ENCODE measurements around the gene ADAMTSL5. TPM values are rescaled to one million over a fixed set of nuclear protein-coding genes. Genes with fewer than 3 reads are reported as not detected.
"Not testable (repeated sequence)": the region's sequence is repeated elsewhere in the genome, so short reads cannot be mapped to it uniquely, and the experiment has no call there.

ADAMTSL5 gene
- total RNA-seq, 2 experiments from 2014 or later = 0.34 TPM; not detected in 1

DNA sequence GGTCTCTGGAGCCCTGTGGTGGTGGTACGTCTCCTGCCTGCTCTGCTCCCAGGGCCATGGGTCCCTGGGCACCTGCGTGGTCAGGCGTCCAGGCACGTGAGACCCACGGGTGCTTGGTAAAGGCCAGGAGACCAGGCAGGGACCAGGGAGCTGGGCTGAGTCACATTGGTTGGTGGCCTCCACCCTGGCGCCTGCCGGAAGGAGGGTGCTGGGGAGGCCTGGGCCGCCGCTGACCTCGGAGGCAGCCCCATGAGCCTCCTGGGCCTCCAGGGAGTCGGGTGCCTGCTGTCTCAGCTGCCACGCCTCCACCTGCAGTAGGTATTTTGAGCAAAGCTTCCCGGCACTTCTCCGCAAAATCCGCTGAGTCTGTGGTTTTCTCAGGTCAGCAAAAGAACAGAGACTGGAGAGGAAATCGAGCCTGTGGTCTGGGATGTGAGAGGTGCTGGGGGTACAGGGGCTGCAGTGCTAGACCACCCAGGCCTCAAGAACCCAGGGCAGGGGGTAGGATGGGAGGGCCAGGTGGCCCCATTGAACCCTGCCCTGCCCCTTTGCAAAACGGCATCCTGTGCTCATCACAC lies 7.5 kb upstream of the ADAMTSL5 start:
- ChIA-PET POLR2A (no interaction called here), CTCF (ENCODE audit: unreplicated experiment) (no interaction called here)
- BruUV-seq (replicated peaks) = no TSS peak
- H3K4me2 ChIP-seq (ENCODE audit: low read length) = no peak overlapping the region
- TF ChIP-seq EZH2phosphoT487 (IDR thresholded peaks at IDR 0.05; ENCODE audit: borderline replicate concordance, low read depth, low read length) (no peak), CTCF (conservative IDR thresholded peaks at IDR 0.05; ENCODE audit: low read length) (no peak)
- H2AFZ ChIP-seq (ENCODE audit: low read length) = no peak overlapping the region
- no peak for DNase-seq (ENCODE audit: low spot score)
- H3K4me3 ChIP-seq (ENCODE audit: low read depth, low read length, poor library complexity, severe bottlenecking) = no peak overlapping the region
- no peaks in the 10 kb centered on the region for H3K9me2 ChIP-seq (ENCODE audit: insufficient read depth, low read length)
- intact Hi-C loops (cut with micrococcal nuclease; ENCODE audit: unreplicated experiment) = no loop called here
- H4K20me1 ChIP-seq (ENCODE audit: insufficient read depth, low read length) = no peaks in the 10 kb centered on the region
- H3K27ac ChIP-seq (ENCODE audit: low read depth, low read length, poor library complexity, severe bottlenecking) = no peak overlapping the region
- no peaks in the 10 kb centered on the region for H3K79me2 ChIP-seq (ENCODE audit: insufficient read depth, low read depth, low read length)
- no peaks in the 10 kb centered on the region for H3K9me3 ChIP-seq (ENCODE audit: low read length)
- H3K4me1 ChIP-seq (ENCODE audit: insufficient read depth, low read length, poor library complexity, severe bottlenecking) = no peaks in the 10 kb centered on the region
- H3K36me3 ChIP-seq (ENCODE audit: insufficient read depth, low read length) = no peaks in the 10 kb centered on the region

- CTCF ChIA-PET (ENCODE audit: unreplicated experiment); H3K4me3 ChIP-seq (ENCODE audit: low read depth, low read length, poor library complexity, severe bottlenecking); H3K79me2 ChIP-seq (ENCODE audit: insufficient read depth, low read depth, low read length); H3K4me1 ChIP-seq (ENCODE audit: insufficient read depth, low read length, poor library complexity, severe bottlenecking); H3K9me2 ChIP-seq (ENCODE audit: insufficient read depth, low read length); H3K36me3 ChIP-seq (ENCODE audit: insufficient read depth, low read length); POLR2A ChIA-PET; H4K20me1 ChIP-seq (ENCODE audit: insufficient read depth, low read length); DNase-seq (ENCODE audit: low spot score); H3K4me2 ChIP-seq (ENCODE audit: low read length); H3K9me3 ChIP-seq (ENCODE audit: low read length); BruUV-seq (replicated peaks); H3K27ac ChIP-seq (ENCODE audit: low read depth, low read length, poor library complexity, severe bottlenecking); intact Hi-C loops (cut with micrococcal nuclease; ENCODE audit: unreplicated experiment); H2AFZ ChIP-seq (ENCODE audit: low read length): not testable (repeated sequence)
Measured at GRCh38 chr19:1519802-1520201, 7.0 kb upstream of the ADAMTSL5 start.

DNA sequence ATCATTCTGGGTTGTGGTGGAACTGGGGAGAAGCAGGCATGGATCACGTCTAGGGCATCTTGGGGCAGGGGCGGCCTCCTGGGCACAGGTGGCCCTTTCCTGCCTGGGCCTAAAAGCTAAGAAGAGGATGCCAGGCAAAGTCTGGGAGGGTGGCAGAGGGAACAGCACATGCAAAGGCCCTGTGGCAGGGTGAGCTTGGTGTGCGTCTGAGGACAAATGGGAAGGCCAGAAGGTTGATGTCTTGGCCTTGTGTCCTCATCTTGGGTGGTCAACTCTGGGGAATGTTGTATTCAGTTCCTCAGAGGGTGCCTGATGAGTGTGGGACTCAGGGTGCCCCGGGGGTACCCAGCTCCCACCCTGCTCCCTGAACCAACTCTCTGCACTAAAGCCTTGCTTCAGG lies 5.7 kb upstream of the ADAMTSL5 start:
- intact Hi-C loops (cut with micrococcal nuclease; ENCODE audit: unreplicated experiment) = no loop called here
- no peak overlapping the region for H3K4me2 ChIP-seq (ENCODE audit: low read length)
- no peaks in the 10 kb centered on the region for H3K9me3 ChIP-seq (ENCODE audit: low read length)
- BruUV-seq (replicated peaks) = no TSS peak
- ChIA-PET POLR2A (no interaction called here), CTCF (ENCODE audit: unreplicated experiment) (no interaction called here)
- DNase-seq (ENCODE audit: low spot score) = no peak
- H2AFZ ChIP-seq (ENCODE audit: low read length) = no peak overlapping the region
- no peaks in the 10 kb centered on the region for H3K4me1 ChIP-seq (ENCODE audit: insufficient read depth, low read length, poor library complexity, severe bottlenecking)
- H3K9me2 ChIP-seq (ENCODE audit: insufficient read depth, low read length) = no peaks in the 10 kb centered on the region
- H3K4me3 ChIP-seq (ENCODE audit: low read depth, low read length, poor library complexity, severe bottlenecking) = no peak overlapping the region
- H3K79me2 ChIP-seq (ENCODE audit: insufficient read depth, low read depth, low read length) = no peaks in the 10 kb centered on the region
- TF ChIP-seq CTCF (conservative IDR thresholded peaks at IDR 0.05; ENCODE audit: low read length) = no peak
- TF ChIP-seq EZH2phosphoT487 (IDR thresholded peaks at IDR 0.05; ENCODE audit: borderline replicate concordance, low read depth, low read length) = no peak
- no peaks in the 10 kb centered on the region for H3K36me3 ChIP-seq (ENCODE audit: insufficient read depth, low read length)
- H3K27ac ChIP-seq (ENCODE audit: low read depth, low read length, poor library complexity, severe bottlenecking) = no peak overlapping the region
- H4K20me1 ChIP-seq (ENCODE audit: insufficient read depth, low read length) = no peaks in the 10 kb centered on the region
